Endothelial cell of umbilical vein (primary cell): ENCODE measurements around the gene CD160. TPM values are rescaled to one million over a fixed set of nuclear protein-coding genes. Genes with fewer than 3 reads are reported as not detected.
"Not testable (repeated sequence)": the region's sequence is repeated elsewhere in the genome, so short reads cannot be mapped to it uniquely, and the experiment has no call there.

ENCODE experiments used
- Bru-seq: library from RNA; stranded (reverse); fragments of 400-500 nt; gene quantifications from one replicate; lab custom pipeline; 2021; lab: Mats Ljungman, UMichigan
- BruChase-seq, 2 experiments: library from RNA; stranded (reverse); fragments of 400-500 nt; gene quantifications; one replicate each; lab custom pipeline; 2021; lab: Mats Ljungman, UMichigan
- BruUV-seq: library from RNA; stranded (reverse); fragments of 400-500 nt; replicated peaks from 2 replicates; lab custom pipeline; 2021; lab: Mats Ljungman, UMichigan
- CTCF ChIA-PET: fragments of 300-600, 350-600 bp; sonication (Branson Sonifier 250); formaldehyde crosslinking; loops from one replicate; lab custom pipeline; 2021; ENCODE audit warnings: antibody characterized with exemption, inconsistent platforms; lab: Charles Lee
- POLR2A ChIA-PET: fragments of 300-600, 350-600 bp; sonication (Branson Sonifier 250); formaldehyde crosslinking; loops from one replicate; lab custom pipeline; 2021; ENCODE audit warnings: antibody characterized with exemption, inconsistent platforms; lab: Charles Lee
- DNase-seq: peaks from one replicate; pipeline ENCODE4 v3.0.0-alpha.2; 2011; ENCODE audit warnings: low read depth, low spot score
- FAIRE-seq: peaks from 2 replicates; lab custom pipeline; 2011; peaks lifted over from hg19 to GRCh38; lab: Jason Lieb, UNC
- H2AFZ ChIP-seq: 2 replicates; pipeline ENCODE4 v1.6.0; 2012; ENCODE audit warnings: low read depth, low read length, control low read depth, inconsistent platforms
- H3K27ac ChIP-seq: 2 replicates; pipeline ENCODE4 v1.5.1; 2011; ENCODE audit warnings: low read depth, mild to moderate bottlenecking, control low read depth, low read length, moderate library complexity; ENCODE audit not compliant: insufficient read depth
- H3K27me3 ChIP-seq, 2 experiments: 2 replicates each; pipeline versions ENCODE4 v1.6.0 to v1.6.1; 2011; ENCODE audit warnings: low read length in 2 of 2, mixed read lengths in 1 of 2; ENCODE audit not compliant: control insufficient read depth in 2 of 2, insufficient read depth in 2 of 2
- H3K36me3 ChIP-seq, 2 experiments: 2 replicates in 1 of 2; 3 replicates in 1 of 2; pipeline ENCODE4 v1.5.1; 2011; ENCODE audit warnings: low read length in 2 of 2, mild to moderate bottlenecking in 1 of 2, moderate library complexity in 1 of 2; ENCODE audit not compliant: control insufficient read depth in 2 of 2, insufficient read depth in 2 of 2; ENCODE audit errors: extremely low read depth in 1 of 2
- H3K4me1 ChIP-seq: 3 replicates; pipeline ENCODE4 v1.5.1; 2011; ENCODE audit warnings: mild to moderate bottlenecking, low read length; ENCODE audit not compliant: control insufficient read depth, insufficient read depth; ENCODE audit errors: extremely low read depth
- H3K4me2 ChIP-seq: 2 replicates; pipeline ENCODE4 v1.6.1; 2011; ENCODE audit warnings: low read length, control low read depth, mixed read lengths; ENCODE audit not compliant: insufficient read depth
- H3K4me3 ChIP-seq, 3 experiments: fragments of 200-600 bp in 1 of 3; sonication (generic), shearing (Covaris generic) in 1 of 3; replicated peaks in 1 of 3; 2 replicates each; pipeline ENCODE4 v1.5.1; 2011 to 2016; ENCODE audit warnings: control low read depth in 3 of 3, low read length in 3 of 3, mild to moderate bottlenecking in 2 of 3, inconsistent platforms in 1 of 3, low read depth in 1 of 3, moderate library complexity in 1 of 3; ENCODE audit not compliant: insufficient read depth in 1 of 3
- H3K79me2 ChIP-seq: 2 replicates; pipeline ENCODE4 v1.6.0; 2012; ENCODE audit warnings: low read length, inconsistent platforms; ENCODE audit not compliant: control insufficient read depth, insufficient read depth
- H3K9ac ChIP-seq: replicated peaks from 2 replicates; pipeline ENCODE3; 2011; ENCODE audit warnings: low read length, control low read depth; ENCODE audit not compliant: insufficient read depth; ENCODE audit errors: extremely low read depth
- H3K9me1 ChIP-seq: replicated peaks from 3 replicates; pipeline ENCODE4 v1.6.0; 2011; ENCODE audit warnings: mild to moderate bottlenecking, low read length; ENCODE audit not compliant: control insufficient read depth, insufficient read depth; ENCODE audit errors: extremely low read depth
- H3K9me3 ChIP-seq: replicated peaks from 2 replicates; pipeline ENCODE4 v1.5.1; 2012; ENCODE audit warnings: low read length, inconsistent platforms; ENCODE audit not compliant: control insufficient read depth, insufficient read depth
- H4K20me1 ChIP-seq: replicated peaks from 2 replicates; pipeline ENCODE3; 2011; ENCODE audit warnings: mild to moderate bottlenecking, low read length; ENCODE audit not compliant: control insufficient read depth, insufficient read depth; ENCODE audit errors: extremely low read depth
- EZH2 ChIP-seq: IDR thresholded peaks from 2 replicates; pipeline ENCODE4 v1.6.1; 2012; ENCODE audit warnings: borderline replicate concordance, low read depth, mild to moderate bottlenecking, moderate library complexity, low read length, inconsistent platforms; ENCODE audit not compliant: severe bottlenecking
- FOS ChIP-seq: IDR thresholded peaks from 2 replicates; pipeline ENCODE4 v1.6.1; 2011; ENCODE audit warnings: mild to moderate bottlenecking, low read length, moderate library complexity, borderline replicate concordance; ENCODE audit not compliant: insufficient read depth
- GATA2 ChIP-seq: IDR thresholded peaks from 2 replicates; pipeline ENCODE4 v1.7.0; 2011; ENCODE audit warnings: low read depth, mild to moderate bottlenecking, moderate library complexity, mixed read lengths, low read length; ENCODE audit not compliant: insufficient read length, insufficient read depth
- JUN ChIP-seq: IDR thresholded peaks from 2 replicates; pipeline ENCODE4 v1.6.1; 2011; ENCODE audit warnings: borderline replicate concordance, low read depth; ENCODE audit not compliant: insufficient read length, insufficient read depth
- MYC ChIP-seq: IDR thresholded peaks from one replicate; pipeline ENCODE4 v1.6.1; 2011; ENCODE audit warnings: mild to moderate bottlenecking, low read depth, low read length
- POLR2A ChIP-seq: IDR thresholded peaks from 2 replicates; pipeline ENCODE4 v1.6.1; 2012; ENCODE audit warnings: low read depth, mild to moderate bottlenecking, control low read depth, low read length
- POLR2AphosphoS5 ChIP-seq: IDR thresholded peaks from 2 replicates; pipeline ENCODE4 v1.6.1; 2012; ENCODE audit warnings: low read depth, mild to moderate bottlenecking, control low read depth, low read length, moderate library complexity; ENCODE audit not compliant: insufficient read depth
- dilution Hi-C: fragments of 300-500 bp; cut with MboI; formaldehyde crosslinking; loops from one replicate; pipeline ENCODE4 v1.15.0; 2019; ENCODE audit warnings: low sequenced_read_pairs; ENCODE audit not compliant: extremely low pct_ligation_motif_present
- intact Hi-C: fragments of 100-400 bp; cut with micrococcal nuclease; formaldehyde crosslinking; loops from one replicate; pipeline ENCODE4 v1.10.0; 2022
- long read RNA-seq: library from polyadenylated mRNA; stranded (forward); transcript quantifications from one replicate; pipeline ENCODE4 v2.0.0, GENCODE V29; 2021
- polyA minus RNA-seq, 3 experiments: library from RNA; depleted of rRNA, polyadenylated mRNA; stranded (reverse); fragments of >200 nt; gene quantifications; 1 replicate in 1 of 3; 2 replicates in 2 of 3; pipeline ENCODE4 v1.2.3, GENCODE V29; 2011
- polyA plus RNA-seq, 4 experiments: library from polyadenylated mRNA; depleted of rRNA in 3 of 4; stranded (reverse) in 3 of 4; unstranded in 1 of 4; fragments of >200 nt; gene quantifications; 2 replicates each; pipeline versions ENCODE4 v1.2.1 to v1.2.3, GENCODE V29; 2011 to 2012; ENCODE audit warnings: missing spikeins in 1 of 4
- total RNA-seq: library from RNA; stranded (reverse); gene quantifications from 2 replicates; pipeline ENCODE4 v1.2.3, GENCODE V29; 2021
- TF ChIP-seq, protein P1 (sequence below): IDR thresholded peaks from 2 replicates; pipeline ENCODE4 v1.6.1; 2011; ENCODE audit not compliant: insufficient read depth, insufficient read length
- TF ChIP-seq, protein P2 (sequence below), 2 donors: IDR thresholded peaks; 1 replicate in 1 of 2; 2 replicates in 1 of 2; pipeline ENCODE4 v1.5.1; 2011; ENCODE audit warnings: low read length in 2 of 2, mild to moderate bottlenecking in 2 of 2, moderate library complexity in 2 of 2, control low read depth in 1 of 2, inconsistent platforms in 1 of 2, low read depth in 1 of 2; ENCODE audit not compliant: insufficient read depth in 1 of 2; ENCODE audit errors: extremely low read depth in 1 of 2

The CD160 gene, protein sequence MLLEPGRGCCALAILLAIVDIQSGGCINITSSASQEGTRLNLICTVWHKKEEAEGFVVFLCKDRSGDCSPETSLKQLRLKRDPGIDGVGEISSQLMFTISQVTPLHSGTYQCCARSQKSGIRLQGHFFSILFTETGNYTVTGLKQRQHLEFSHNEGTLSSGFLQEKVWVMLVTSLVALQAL
- not detected in 2 replicates for total RNA-seq
- polyA plus RNA-seq, result not detected in 2 replicates
- polyA plus RNA-seq (2011; cell fraction: cytosol; rRNA removed), result not detected in 2 replicates
- polyA plus RNA-seq (2011; cell fraction: nucleus; rRNA removed), result not detected in 2 replicates
- polyA plus RNA-seq (2012), result 0.18 and 0.51 TPM in 2 replicates
- polyA minus RNA-seq, result not detected in 2 replicates
- not detected for polyA minus RNA-seq (2011; cell fraction: cytosol; rRNA and poly(A)+ RNA removed)
- polyA minus RNA-seq (2011; cell fraction: nucleus; rRNA and poly(A)+ RNA removed), result not detected in 2 replicates
- not detected for Bru-seq, nascent RNA
- BruChase-seq, experiment 1, labeled RNA remaining after a 6-hour chase, result percentile 9 among the genes with signal in this experiment
- not detected for BruChase-seq, experiment 2, labeled RNA remaining after a 2-hour chase
- long read RNA-seq, result 0 reads

DNA sequence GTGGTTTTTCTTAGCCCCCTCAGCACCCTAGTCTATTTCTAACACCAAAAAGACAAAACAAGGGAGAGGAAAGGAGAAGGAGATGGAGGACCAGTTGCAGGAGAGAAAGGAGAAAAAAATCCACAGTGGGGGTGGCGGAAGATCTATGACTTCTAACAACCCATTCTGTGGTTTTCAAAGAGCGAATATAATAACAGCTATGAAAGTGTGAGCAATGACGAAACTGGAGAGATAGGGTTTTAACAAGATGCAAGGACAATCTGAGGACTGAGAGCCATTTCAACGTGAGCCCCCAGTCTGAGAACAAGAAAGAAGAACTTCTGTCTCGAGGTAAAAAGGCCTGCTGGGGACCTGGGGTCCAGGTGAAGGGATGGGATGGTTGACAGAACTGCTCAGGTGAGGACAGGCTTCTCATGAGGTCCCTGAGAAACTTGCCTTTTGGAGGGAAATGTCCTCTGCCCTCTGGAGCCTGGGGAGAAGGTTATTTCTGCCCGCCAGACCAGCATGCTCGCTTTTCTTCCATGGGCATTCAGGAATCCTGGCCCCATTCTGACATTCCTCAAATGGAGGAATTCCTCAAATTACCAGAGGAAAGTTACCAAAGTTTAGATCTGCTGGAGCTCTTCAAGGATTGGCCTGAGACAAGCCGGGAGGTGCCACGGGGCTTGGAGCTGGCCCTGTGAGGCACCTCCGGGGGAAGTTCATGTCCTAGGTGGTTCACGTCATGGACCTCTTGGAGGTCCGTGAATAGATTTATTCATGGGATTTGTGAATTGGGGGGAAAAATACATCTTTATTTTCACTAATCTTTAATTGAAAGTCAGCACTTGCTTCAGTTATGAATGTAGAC, at the start of gene CD160:
Gene CD160 (plus strand): TSS at position 270 of the 850 bp plus-strand sequence. CDS start 8,829 bp downstream, outside the sequence.
- peaks cover 9% of the 10 kb centered on the region for H3K4me1 ChIP-seq
- H3K9me1 ChIP-seq, result no peaks in the 10 kb centered on the region
- peaks cover 0 to 4% of the 10 kb centered on the region in 2 experiments for H3K27me3 ChIP-seq
- peak; percentile 8 for FAIRE-seq
- no peak for TF ChIP-seq GATA2
- no peak for TF ChIP-seq FOS
- no peak for TF ChIP-seq JUN
- no peak for TF ChIP-seq POLR2AphosphoS5
- no peak for TF ChIP-seq EZH2
- TF ChIP-seq POLR2A, result no peak
- TF ChIP-seq, protein P1, sequence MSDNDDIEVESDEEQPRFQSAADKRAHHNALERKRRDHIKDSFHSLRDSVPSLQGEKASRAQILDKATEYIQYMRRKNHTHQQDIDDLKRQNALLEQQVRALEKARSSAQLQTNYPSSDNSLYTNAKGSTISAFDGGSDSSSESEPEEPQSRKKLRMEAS, result no peak
- no peak for TF ChIP-seq MYC
- TF ChIP-seq, protein P2, sequence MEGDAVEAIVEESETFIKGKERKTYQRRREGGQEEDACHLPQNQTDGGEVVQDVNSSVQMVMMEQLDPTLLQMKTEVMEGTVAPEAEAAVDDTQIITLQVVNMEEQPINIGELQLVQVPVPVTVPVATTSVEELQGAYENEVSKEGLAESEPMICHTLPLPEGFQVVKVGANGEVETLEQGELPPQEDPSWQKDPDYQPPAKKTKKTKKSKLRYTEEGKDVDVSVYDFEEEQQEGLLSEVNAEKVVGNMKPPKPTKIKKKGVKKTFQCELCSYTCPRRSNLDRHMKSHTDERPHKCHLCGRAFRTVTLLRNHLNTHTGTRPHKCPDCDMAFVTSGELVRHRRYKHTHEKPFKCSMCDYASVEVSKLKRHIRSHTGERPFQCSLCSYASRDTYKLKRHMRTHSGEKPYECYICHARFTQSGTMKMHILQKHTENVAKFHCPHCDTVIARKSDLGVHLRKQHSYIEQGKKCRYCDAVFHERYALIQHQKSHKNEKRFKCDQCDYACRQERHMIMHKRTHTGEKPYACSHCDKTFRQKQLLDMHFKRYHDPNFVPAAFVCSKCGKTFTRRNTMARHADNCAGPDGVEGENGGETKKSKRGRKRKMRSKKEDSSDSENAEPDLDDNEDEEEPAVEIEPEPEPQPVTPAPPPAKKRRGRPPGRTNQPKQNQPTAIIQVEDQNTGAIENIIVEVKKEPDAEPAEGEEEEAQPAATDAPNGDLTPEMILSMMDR (IDR thresholded peaks at IDR 0.05; ENCODE audit: extremely low read depth in 1 of 2, insufficient read depth in 1 of 2, low read depth in 1 of 2, low read length in 2 of 2), result no peak
- no peak within 1 kb of the TSS for H3K9ac ChIP-seq
- H3K4me3 ChIP-seq, result no peak within 1 kb of the TSS
- ChIA-PET CTCF (interaction anchor here (1.0 to 2.2 kb wide), 5 partner anchors 11 to 27 kb away, joined by 3 to 15 read pairs (median 5); no protein-coding TSS in a partner anchor), POLR2A (no interaction called here)
- no peak for DNase-seq
- no peaks in the 10 kb centered on the region for H3K36me3 ChIP-seq
- no peaks in the 10 kb centered on the region for H3K79me2 ChIP-seq
- dilution Hi-C loops (no loop called here), intact Hi-C loops (loop anchor here (2.0 kb wide), 3 partner anchors 105 to 293 kb away; partner anchors contain the start of genes POLR3C and RNF115)
- H3K9me3 ChIP-seq, result no peaks in the 10 kb centered on the region
- no TSS peak for BruUV-seq
- no peaks in the 10 kb centered on the region for H4K20me1 ChIP-seq
- H2AFZ ChIP-seq, result no peak within 1 kb of the TSS
- H3K4me2 ChIP-seq, result no peak within 1 kb of the TSS
- H3K27ac ChIP-seq, result no peak within 1 kb of the TSS

DNA sequence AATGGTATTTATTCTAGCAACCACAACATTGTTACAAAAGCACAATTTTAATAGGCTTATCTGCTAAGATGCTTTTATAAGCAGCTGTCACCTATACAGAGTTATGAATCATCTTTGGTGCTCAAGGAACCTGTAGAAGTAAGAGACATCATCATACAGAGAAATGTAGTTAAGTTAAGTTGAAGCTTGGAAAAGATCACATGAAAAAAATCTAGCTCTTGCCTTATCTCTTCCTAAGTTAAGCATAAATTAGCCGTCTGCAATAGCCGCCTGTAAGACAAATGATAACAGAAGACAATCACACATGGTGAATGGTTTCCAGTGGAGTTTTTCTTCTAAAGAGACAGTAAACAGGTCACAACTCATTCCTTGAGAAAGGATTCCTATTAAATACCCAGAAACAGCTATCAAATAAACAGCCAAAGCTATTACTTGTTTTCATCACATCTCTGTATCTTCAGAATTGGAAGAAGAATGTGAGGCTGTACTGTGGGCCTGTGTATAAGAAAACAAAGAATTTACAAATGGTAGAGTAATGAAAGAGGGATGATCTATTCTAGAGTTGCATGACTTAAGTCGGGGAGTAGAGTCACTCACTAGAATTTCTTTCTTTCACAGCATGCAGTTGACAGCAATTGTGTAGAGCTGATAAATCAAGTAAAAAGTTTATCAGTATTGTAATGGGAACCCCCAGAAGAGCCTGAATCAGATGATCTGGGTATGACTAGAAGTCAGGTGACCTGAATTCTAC, 48.1 kb upstream of the CD160 start:
- DNase-seq, H3K9me3 ChIP-seq, FAIRE-seq, CTCF ChIA-PET, POLR2A ChIA-PET, H2AFZ ChIP-seq, intact Hi-C loops, H3K4me1 ChIP-seq, H3K27ac ChIP-seq, H3K9ac ChIP-seq, H3K4me2 ChIP-seq, H3K27me3 ChIP-seq, H4K20me1 ChIP-seq, H3K4me3 ChIP-seq, dilution Hi-C loops, H3K79me2 ChIP-seq, H3K9me1 ChIP-seq, BruUV-seq, H3K36me3 ChIP-seq: not testable (repeated sequence)
